Renal cortex interstitium (tissue), 11 donors: ENCODE measurements around the gene PPEF1. TPM values are rescaled to one million over a fixed set of nuclear protein-coding genes. Genes with fewer than 3 reads are reported as not detected.

Experiments used
- DNase-seq, 11 donors: peaks; one replicate each; pipeline ENCODE4 v3.0.0-alpha.2; 2013; ENCODE audit warnings: low read depth in 9 of 11, low spot score in 4 of 11; ENCODE audit errors: extremely low read depth in 1 of 11
- polyA plus RNA-seq, 3 donors: library from polyadenylated mRNA; unstranded; fragments of 120-200 nt; gene quantifications; one replicate each; pipeline ENCODE4 v1.2.1, GENCODE V29; 2013; ENCODE audit not compliant: insufficient read length in 3 of 3

Gene PPEF1
- polyA plus RNA-seq, 3 donors, result 0.36 to 0.71 (median 0.51) TPM

DNA sequence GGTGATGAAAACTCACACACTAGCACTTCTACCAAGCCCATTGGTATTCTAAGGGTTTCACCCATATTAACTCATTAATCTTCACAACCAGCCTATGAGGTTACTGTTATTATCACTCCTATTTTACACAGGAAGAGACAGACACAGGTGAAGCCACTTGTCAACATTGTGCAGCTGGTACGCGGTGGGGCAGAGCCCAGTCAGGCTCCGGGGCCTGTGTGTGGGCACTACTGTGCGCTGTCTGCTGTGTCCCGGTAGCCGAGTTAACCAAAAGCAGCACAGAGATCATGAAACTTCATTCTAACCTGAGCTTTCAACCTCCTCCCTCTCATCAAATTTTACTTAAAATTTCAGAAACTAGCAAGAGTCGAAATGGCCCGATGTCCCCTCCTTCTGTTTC lies 165.2 kb downstream of the PPEF1 start:
- DNase-seq, result no peak

- no peak for DNase-seq
These were observed 165.8 kb downstream of the PPEF1 start for GRCh38 chrX:18873189-18873791.

DNA sequence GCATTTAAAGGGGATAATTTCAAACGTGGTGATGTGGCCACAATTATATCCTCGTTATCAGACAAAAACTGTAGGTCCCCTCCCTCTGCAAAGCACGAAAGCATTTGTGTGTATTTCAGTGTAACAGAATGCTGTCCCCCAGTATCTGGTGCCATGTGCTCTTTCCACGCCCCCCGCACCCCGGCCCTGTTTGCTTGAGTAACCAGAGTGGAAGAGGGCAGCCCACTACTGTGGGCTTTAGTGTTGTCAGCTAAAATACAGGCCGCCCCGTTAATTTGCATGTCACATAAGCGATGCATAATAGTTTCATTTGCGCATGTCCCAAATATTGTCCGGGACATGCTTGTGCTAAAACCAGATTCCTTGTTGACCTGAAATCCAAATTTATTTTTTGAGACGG lies 166.4 kb downstream of the PPEF1 start:
- DNase-seq, result no peak

GRCh38 chrX:18874560-18875255 lies 167.3 kb downstream of the PPEF1 start:
- no peak for DNase-seq

DNA sequence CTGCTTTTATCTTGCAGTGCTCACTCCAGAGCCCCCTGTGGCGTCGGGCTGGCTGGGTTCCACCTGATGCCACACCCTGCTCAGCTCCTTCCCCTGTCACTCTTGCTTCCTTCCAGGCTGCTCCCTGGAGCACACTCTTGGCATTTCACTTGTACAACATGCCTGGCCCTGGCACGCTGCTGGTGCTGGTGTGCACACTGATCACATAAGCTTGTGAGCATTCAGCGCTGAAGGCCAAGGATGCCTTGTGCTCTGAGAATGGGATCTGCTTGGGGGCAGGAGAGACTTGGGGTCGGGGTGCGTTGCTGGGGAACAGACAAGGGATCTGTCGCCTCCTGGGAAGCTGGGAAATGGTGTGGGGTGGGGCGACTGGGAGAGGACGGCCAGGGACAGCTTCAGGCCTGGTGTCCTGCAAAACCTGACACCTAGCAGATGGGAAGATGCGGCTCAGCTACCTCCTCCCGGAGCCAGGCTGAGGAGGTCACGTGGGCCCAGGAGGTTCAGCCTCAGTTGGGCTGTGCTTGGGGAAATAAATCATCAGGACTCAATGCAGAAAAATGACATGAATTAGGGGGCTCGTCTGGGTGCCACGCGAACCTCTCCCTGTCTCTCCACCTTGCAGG lies 167.9 kb downstream of the PPEF1 start:
- DNase-seq, result no peak

DNA sequence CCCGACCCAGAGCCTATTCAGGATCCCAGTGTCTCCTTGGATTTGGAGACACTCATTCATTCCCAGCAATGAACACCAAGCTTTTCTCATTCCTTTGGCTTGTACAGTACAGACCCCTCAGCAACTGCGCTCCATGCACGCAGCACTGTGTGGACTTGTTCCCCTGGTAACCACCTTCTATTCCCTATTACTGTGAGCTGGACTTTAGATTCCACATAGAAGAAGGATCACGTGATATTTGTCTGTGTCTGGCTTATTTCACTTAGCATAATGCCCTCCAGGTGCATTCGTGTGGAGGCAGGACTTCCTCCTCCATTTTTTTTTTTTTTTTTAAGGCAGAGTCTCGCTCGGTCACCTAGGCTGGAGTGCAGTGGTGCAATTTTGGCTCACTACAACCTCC lies 170.0 kb downstream of the PPEF1 start:
- DNase-seq, result no peak

Other genes with a start within 250 kb of the PPEF1 start
- under 1 TPM; 0.07 to 0.17 (median 0.14) TPM for gene RS1, start 35.5 kb upstream of the PPEF1 start, polyA plus RNA-seq